Neural cell (in vitro differentiated cells): ENCODE measurements around the gene BCDIN3D. TPM values are rescaled to one million over a fixed set of nuclear protein-coding genes. Genes with fewer than 3 reads are reported as not detected.

Experiments
- H2AFZ ChIP-seq: fragments of 200-600, 300-800 bp; sonication (generic), shearing (Covaris generic); 2 replicates; pipeline ENCODE4 v1.6.0; 2014; ENCODE audit warnings: low read depth, mild to moderate bottlenecking, antibody characterized with exemption, low read length, moderate library complexity
- H3F3A ChIP-seq: fragments of 200-600 bp; shearing (Covaris generic); 2 replicates; pipeline ENCODE4 v1.6.1; 2016; ENCODE audit warnings: mild to moderate bottlenecking, moderate library complexity, mixed read lengths, antibody characterized with exemption, low read length; ENCODE audit not compliant: insufficient read depth, poor library complexity, severe bottlenecking
- H3K27ac ChIP-seq: fragments of 200-600, 300-800 bp; sonication (generic), shearing (Covaris generic); 2 replicates; pipeline ENCODE4 v1.5.1; 2014; ENCODE audit warnings: mild to moderate bottlenecking, low read length, moderate library complexity
- H3K27me3 ChIP-seq: fragments of 300-800, 200-600 bp; sonication (generic), shearing (Covaris generic); 2 replicates; pipeline ENCODE4 v1.6.0; 2014; ENCODE audit warnings: mild to moderate bottlenecking, low read depth, low read length, moderate library complexity; ENCODE audit not compliant: insufficient read depth
- H3K36me3 ChIP-seq: fragments of 300-800, 200-600 bp; sonication (generic), shearing (Covaris generic); 2 replicates; pipeline ENCODE4 v1.5.1; 2014; ENCODE audit warnings: mild to moderate bottlenecking, antibody characterized with exemption, low read length, moderate library complexity; ENCODE audit not compliant: insufficient read depth
- H3K4me2 ChIP-seq: fragments of 300-800, 200-600 bp; sonication (generic), shearing (Covaris generic); 2 replicates; pipeline ENCODE4 v1.6.0; 2014; ENCODE audit warnings: mild to moderate bottlenecking, low read length
- H3K4me3 ChIP-seq: fragments of 300-800, 200-600 bp; sonication (generic), shearing (Covaris generic); 2 replicates; pipeline ENCODE4 v1.5.1; 2014; ENCODE audit warnings: mild to moderate bottlenecking, low read length, moderate library complexity
- H3K79me2 ChIP-seq: fragments of 200-600 bp; shearing (Covaris generic); replicated peaks from 2 replicates; pipeline ENCODE4 v1.6.0; 2014; ENCODE audit warnings: mild to moderate bottlenecking, low read length, moderate library complexity; ENCODE audit not compliant: insufficient read depth
- H3K9ac ChIP-seq: fragments of 300-800, 200-600 bp; sonication (generic), shearing (Covaris generic); 2 replicates; pipeline ENCODE4 v1.6.1; 2016; ENCODE audit warnings: mild to moderate bottlenecking, low read length, mixed read lengths
- H3K9me2 ChIP-seq: fragments of 200-600 bp; shearing (Covaris generic); 2 replicates; pipeline ENCODE4 v1.6.1; 2016; ENCODE audit warnings: mild to moderate bottlenecking, low read length, mixed read lengths; ENCODE audit not compliant: insufficient read depth
- H3K9me3 ChIP-seq: fragments of 200-600, 300-800 bp; sonication (generic), shearing (Covaris generic); 2 replicates; pipeline ENCODE4 v1.6.1; 2016; ENCODE audit warnings: mild to moderate bottlenecking, mixed run types, low read length, moderate library complexity, mixed read lengths
- H4K20me1 ChIP-seq: fragments of 200-600 bp; shearing (Covaris generic); 2 replicates; pipeline ENCODE4 v1.6.1; 2016; ENCODE audit warnings: mild to moderate bottlenecking, mixed run types; ENCODE audit not compliant: insufficient read depth
- CTCF ChIP-seq: fragments of 450-650 bp; IDR thresholded peaks from 2 replicates; pipeline ENCODE4 v1.5.1; 2014; ENCODE audit warnings: antibody characterized with exemption, mild to moderate bottlenecking, moderate library complexity; ENCODE audit not compliant: poor library complexity, severe bottlenecking
- EP300 ChIP-seq: fragments of 450-650 bp; conservative IDR thresholded peaks from 2 replicates; pipeline ENCODE4 v1.6.1; 2014; ENCODE audit warnings: antibody characterized with exemption, mild to moderate bottlenecking, moderate library complexity; ENCODE audit not compliant: poor library complexity, severe bottlenecking
- EZH2 ChIP-seq: fragments of 200-600, 300-800 bp; shearing (Covaris generic), sonication (generic); IDR thresholded peaks from 2 replicates; pipeline ENCODE4 v1.6.1; 2014; ENCODE audit warnings: antibody characterized with exemption, low read length, borderline replicate concordance, mild to moderate bottlenecking; ENCODE audit not compliant: insufficient read depth, poor library complexity, severe bottlenecking
- MXI1 ChIP-seq: fragments of 450-650 bp; conservative IDR thresholded peaks from 2 replicates; pipeline ENCODE4 v1.6.1; 2014; ENCODE audit warnings: antibody characterized with exemption, mild to moderate bottlenecking; ENCODE audit not compliant: poor library complexity, severe bottlenecking
- POLR2AphosphoS5 ChIP-seq: IDR thresholded peaks from 2 replicates; pipeline ENCODE4 v1.6.1; 2012
- RAD21 ChIP-seq: fragments of 450-650 bp; conservative IDR thresholded peaks from 2 replicates; pipeline ENCODE4 v1.6.1; 2014; ENCODE audit warnings: antibody characterized with exemption, mild to moderate bottlenecking, moderate library complexity
- REST ChIP-seq: IDR thresholded peaks from 2 replicates; pipeline ENCODE4 v1.6.1; 2012; ENCODE audit warnings: borderline replicate concordance
- SMC3 ChIP-seq: fragments of 450-650 bp; conservative IDR thresholded peaks from 2 replicates; pipeline ENCODE4 v1.6.1; 2014; ENCODE audit warnings: antibody characterized with exemption, mild to moderate bottlenecking, moderate library complexity; ENCODE audit not compliant: poor library complexity
- TAF1 ChIP-seq: IDR thresholded peaks from 2 replicates; pipeline ENCODE4 v1.6.1; 2012; ENCODE audit warnings: low read depth
- polyA plus RNA-seq: library from polyadenylated mRNA; depleted of rRNA; stranded (reverse); fragments of >200 nt; gene quantifications from 2 replicates; pipeline ENCODE4 v1.2.3, GENCODE V29; 2014

The BCDIN3D gene
- polyA plus RNA-seq, 1 donor from 2014 or later, result 10.0 TPM

GRCh38 chr12:49806321-49806813 lies 36.5 kb downstream of the BCDIN3D start (continued):
- TF ChIP-seq EZH2, result no peak

- Histone ChIP-seq H3K9me2 (no peaks in the 10 kb centered on the region), H3K36me3 (no peaks in the 10 kb centered on the region), H4K20me1 (no peaks in the 10 kb centered on the region)
Observed at GRCh38 chr12:49805409-49805808, 37.5 kb downstream of the BCDIN3D start.

More at GRCh38 chr12:49805409-49805808, 37.5 kb downstream of the BCDIN3D start:
- no peak overlapping the region for H3K27ac ChIP-seq
- no peaks in the 10 kb centered on the region for H3K9me3 ChIP-seq
- H3K9ac ChIP-seq, result no peak overlapping the region
- no peak overlapping the region for H3K4me2 ChIP-seq
- H2AFZ ChIP-seq, result no peak overlapping the region
- no peak overlapping the region for H3K4me3 ChIP-seq
- H3K79me2 ChIP-seq, result no peaks in the 10 kb centered on the region
- TF ChIP-seq CTCF (no peak), MXI1 (no peak), RAD21 (no peak), EZH2 (no peak), TAF1 (no peak), REST (no peak), EP300 (no peak), POLR2AphosphoS5 (no peak), SMC3 (no peak)
- no peaks in the 10 kb centered on the region for H3K27me3 ChIP-seq
- no peaks in the 10 kb centered on the region for H3F3A ChIP-seq
